Stimulated activated CD4-positive, alpha-beta T cell treated with anti-CD3 and anti-CD28 coated beads, Interleukin-15, amount 100 ng/mL, for 24 hours (primary cell): Measurements from ENCODE around the gene ABLIM1.

Experiments used
- DNase-seq: peaks from one replicate; pipeline ENCODE4 v3.0.0-alpha.2; 2020

The ABLIM1 gene

GRCh38 chr10:114645706-114646105 is 12.4 kb downstream of the ABLIM1 start:
- no peak for DNase-seq

DNA sequence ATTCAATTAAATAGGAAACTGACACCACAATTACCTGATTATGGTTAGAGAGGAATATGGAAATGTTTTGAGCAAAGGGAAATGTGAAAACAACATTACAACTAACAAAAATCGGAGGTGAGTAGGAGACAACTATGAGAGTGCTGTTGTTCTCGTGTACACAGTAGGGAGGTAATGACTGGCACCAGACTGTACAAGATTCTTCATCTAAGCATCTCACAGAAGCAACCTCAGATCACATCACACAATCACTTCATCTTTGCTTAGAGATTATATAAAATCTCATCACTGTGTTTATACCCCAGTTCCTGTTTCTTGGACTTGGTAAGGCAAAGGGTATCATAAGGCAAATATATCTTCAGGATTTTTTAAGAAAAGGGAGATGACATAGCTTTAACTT is 14.9 kb downstream of the ABLIM1 start:
- DNase-seq: no peak

- DNase-seq: no peak
Measured at GRCh38 chr10:114642729-114643128, 15.3 kb downstream of the ABLIM1 start.

DNA sequence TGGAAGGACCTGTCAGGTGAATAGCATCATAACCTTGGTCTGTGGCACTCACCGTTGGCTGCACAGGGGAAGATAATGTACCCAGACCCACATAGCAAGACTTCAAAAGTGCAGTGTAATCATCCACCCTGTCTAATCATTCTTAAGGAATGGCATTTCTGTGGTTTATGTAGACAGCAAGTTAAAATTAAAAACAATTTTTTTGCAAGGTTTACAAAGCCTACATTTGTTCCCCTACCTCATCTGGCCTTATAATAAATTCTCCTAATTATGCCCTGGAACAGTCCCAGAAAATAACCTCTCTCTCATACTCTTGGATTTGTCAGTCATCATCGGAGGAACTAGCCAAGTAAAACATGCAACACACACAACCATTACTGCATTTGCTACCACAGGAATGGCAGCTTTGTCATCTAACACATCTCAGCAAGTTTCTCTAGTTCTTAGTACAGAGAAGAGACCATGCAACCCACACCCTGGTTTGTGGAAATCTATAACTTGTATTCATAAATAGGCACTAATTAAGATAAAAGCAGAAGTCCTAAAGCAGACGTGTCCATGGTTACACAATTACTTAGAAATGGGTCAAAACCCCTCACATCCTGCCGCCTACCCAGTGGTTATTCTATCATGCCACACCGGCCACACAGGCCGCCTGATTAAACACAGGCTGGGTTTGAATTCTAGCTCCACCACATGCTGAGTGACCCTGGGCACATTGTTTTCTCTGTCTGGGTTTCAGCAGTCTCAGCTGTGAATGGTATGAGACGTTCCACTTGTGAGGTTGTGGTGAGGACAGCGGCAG is 19.1 kb downstream of the ABLIM1 start:
- no peak for DNase-seq

DNA sequence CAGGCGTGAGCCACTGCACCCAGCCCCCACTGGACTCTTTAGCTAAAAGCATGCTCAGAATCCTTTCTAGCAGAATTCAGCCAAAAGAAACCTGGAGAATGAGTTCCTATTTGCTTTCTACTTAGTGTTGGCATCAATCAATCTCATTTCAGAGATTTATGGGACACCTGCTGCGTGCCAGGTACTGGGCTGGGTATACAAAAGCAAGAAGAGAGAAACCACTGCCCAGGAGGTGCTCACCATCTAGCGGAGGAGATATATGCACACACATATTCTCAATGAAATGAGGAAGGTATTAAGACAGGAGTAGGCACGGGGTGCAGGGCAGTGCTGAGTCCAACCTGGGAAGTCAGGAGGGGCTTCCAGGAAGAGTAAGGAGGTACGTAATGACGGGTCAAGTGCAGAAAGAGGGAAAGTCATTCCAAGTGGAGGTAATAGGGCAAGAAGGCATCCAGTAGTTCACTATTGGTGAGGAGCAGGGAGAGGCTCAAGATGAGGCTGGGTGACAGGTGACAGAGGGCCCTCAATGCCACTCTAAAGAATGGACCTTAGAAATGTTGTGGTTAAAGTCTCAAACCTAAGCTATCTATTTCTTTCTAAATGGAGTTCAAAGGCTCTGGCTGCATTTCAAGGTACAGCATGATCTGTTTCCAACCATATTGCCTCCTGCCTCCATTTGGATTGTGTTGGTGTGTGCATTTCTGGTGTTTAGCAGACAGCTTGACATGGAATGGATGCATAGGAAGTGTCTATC is 22.1 kb downstream of the ABLIM1 start:
- DNase-seq: no peak

DNA sequence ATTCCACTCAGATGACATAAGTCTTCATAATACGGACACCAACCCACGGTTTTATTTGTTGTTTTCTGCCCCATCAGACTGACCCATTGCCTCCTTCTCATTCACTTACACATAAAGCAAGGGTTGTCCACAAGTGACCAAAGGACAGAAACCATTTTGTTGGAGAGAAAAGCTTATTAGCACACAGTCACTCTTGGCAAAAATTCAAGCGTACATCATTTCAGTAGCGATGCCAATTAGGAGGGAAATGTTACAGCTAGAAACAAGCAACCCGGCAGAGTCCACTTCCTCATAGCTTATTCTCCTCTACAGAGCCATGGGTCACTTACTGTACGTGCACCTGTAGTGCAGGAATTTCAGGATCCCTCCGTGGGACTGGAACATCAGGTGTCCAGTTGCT is 23.0 kb downstream of the ABLIM1 start:
- DNase-seq: no peak

DNA sequence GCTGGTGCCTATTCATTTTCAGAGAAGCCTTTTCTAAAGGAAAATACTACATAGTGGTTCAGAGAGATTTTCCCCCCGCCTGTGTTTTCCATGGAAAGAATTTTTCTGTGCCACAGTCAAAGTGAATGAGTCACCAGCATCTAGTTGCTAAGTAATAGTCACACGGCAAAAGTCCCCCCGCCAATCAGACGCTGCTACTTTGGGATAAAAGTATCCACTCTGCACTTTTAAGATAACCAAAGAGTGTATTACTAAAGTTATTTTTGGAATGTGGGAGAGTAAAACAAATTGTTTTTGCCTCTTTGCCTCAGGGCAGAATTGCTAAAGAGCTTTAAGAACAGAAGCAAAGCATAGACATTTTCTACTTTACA is 23.5 kb downstream of the ABLIM1 start:
- DNase-seq: peak; percentile 8

GRCh38 chr10:114632869-114633715 is 25.0 kb downstream of the ABLIM1 start:
- DNase-seq: no peak

DNA sequence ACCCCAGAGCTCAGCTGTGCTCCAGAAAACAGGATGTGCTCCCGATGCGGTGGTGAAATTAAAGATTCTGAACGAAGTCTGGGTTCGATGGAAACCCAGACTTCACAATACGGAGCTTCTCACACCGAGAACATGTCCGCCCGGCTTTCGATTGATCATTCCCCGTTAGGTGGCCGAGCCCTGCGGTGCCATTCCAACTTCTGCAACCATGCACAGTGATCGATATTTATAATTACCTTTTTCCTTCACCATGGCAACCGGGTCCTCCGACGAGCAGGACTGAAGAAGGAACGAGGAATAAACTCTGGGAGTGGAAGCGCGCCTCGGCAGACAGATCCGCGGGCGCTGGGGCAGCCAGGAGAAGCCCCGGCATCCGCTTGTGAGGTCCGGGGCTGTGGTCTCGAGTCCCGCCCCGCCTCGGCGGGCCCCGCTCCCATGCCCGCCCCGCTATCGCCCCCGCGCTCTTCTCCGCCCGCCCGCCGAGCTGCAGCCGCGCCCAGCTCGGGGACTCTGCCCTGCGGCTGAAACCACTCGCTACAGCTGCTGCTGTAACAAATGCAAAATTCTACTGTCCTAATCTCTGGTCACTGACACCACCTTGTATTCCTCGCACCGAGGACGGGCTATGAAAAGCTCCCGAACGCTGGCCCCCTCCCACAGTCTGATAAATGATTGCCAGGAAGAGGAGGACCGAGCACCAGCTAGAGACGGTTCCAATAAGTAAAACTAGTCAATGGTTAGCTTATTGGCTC is 26.2 kb downstream of the ABLIM1 start:
- DNase-seq: peak; percentile 58

GRCh38 chr10:114631090-114631665 is 26.9 kb downstream of the ABLIM1 start:
- DNase-seq: no peak

DNA sequence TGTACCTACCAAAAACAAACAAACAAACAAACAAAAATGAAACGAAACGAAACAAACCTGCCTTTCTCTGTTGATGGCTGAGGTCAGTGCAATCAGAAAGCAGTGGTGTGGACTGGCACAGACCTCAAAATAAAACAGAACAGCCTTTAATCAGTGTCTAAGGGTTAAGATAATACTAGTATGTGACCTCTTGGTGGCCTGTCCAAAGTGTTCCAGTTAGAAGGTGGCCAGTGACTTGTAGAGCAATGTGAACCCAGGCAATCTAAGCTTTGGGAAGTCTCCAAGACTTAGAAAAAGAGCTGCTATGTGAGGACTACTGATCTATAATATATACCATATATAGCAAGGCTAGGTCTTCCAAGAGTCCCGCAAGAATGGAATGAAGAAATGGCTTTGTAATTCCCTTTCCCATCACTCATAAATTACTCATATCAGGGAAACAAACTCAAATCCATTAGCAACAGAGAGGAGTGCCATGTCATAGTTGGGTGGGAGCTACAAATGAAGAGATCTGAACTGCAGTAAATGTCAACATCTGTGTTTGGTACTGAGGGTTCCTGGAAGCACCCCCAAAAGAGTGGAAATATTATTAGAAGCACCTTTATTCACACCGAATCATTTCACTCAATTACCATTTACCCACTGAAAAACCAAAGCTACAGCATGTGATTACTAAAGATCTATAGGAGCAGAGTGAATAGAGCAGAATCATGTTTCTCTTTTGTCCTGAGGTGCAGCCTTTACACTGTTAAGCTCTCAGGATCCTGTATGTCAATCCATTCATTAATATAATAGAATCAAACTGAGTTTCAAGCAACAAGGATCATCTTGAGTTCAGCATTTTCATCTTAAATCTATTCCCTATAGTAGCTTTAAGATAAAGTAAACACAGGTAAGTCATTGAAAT is 28.0 kb downstream of the ABLIM1 start:
- no peak for DNase-seq

DNA sequence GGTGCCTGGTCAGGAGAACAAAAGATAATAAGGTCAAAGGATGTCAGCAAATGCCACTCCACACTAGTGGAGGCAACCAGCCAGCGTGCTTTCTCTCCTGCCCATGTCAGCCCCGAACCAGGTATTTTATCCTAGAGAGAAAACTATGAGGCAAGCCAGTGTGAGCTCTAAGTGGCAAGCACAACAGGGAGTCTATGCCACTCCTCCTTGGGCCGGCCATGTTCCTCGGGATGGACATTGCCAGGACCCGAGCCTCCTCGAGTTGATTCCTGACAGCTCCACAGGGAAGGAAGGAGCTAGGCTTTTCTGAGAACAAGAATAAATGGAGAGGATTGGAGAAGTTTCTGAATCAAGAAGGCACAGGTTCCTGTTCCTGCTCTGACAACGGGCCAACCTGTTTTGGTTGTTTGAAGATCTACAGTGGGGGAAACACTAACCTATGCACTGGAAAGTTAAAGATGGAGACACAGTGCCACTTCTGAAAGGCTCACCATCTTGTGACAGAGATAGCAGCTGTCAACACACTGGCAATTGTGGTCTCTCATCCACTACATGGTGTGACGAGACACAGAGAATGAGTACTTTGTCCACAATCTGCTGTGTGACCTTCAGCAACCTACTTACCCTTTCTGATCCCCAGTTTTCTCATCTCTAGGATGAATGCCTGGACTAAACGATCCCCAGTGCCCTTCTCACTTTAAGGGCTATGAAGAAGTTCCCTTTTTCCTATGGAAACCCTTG is 28.8 kb downstream of the ABLIM1 start:
- DNase-seq: no peak

DNA sequence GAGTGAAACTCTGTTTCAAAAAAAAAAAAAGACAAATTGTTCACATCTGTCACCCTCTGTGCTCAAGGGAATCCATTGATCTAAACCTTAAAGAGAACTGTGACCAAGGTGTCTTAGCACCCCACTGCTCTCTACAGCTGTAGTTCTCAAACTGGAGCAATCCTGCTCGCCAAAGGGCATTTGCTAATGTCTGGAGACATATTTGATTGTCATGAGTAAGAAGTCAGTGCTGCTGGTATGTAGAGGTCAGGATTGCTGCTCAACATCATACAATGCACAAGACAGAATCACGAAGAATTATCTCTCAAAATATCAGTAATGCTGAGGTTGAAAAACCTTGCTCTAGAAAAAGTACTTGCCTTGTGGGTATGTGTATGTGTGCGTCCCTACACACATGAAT is 30.0 kb downstream of the ABLIM1 start:
- DNase-seq: no peak

DNA sequence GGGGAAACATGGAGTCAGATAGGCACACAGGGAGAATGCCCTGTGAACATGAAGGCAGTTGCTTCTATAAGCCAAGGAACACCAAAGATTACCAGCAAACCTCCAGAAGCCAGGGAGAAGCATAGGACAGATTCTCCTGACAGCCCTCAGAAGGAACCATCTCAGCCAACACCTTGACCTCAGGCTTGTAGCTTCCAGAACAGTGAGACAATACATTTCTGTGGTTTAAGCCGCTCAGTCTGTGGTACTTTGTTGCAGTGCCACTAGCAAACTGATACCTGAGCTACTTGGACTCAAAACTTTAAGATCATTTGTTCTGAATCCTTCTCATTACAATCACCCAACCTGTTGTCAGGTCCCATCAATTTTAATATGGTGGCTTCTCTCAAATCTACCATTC is 31.2 kb downstream of the ABLIM1 start:
- DNase-seq: no peak

DNA sequence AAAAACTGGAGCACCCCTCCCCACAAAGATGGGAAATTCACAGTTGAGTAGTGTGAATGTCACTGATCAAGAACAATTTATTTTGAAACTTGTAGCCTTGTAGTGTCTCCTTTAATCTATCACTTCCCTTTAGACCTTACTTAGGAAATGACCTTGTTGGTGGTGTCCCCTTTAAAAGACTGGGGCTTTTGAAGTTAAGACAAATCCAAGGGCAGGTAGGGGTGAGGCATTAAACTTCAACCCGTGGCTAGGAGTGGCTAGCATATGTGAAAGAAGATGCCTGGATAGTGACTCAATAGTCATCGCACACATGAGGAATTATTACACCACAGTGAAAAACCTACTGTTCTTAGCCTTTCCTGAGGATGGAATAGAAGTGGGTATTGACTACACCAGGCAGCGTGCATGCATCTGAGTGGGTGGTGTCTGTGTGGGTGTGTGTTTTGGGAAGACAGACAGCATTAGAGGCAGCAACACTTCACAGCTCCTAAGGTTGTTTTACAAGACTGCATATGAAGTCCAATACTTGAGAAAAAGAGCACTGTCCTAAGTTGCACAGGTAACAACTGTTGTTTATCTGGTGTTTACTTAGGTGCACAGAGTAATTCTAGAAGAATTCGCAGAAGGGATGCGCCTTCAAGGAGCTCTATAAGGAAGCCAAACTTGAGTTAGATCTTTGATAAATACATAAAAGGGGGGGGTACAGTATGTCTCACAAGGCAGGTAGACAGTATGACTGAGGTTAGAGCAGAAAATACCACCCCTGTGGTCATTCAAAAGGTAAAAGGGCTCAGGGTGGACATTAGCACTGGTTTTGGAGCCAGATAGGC is 32.9 kb downstream of the ABLIM1 start:
- no peak for DNase-seq

- DNase-seq: no peak
Measured at GRCh38 chr10:114624422-114624821, 33.7 kb downstream of the ABLIM1 start.

GRCh38 chr10:114623661-114624294 is 34.3 kb downstream of the ABLIM1 start:
- no peak for DNase-seq

DNA sequence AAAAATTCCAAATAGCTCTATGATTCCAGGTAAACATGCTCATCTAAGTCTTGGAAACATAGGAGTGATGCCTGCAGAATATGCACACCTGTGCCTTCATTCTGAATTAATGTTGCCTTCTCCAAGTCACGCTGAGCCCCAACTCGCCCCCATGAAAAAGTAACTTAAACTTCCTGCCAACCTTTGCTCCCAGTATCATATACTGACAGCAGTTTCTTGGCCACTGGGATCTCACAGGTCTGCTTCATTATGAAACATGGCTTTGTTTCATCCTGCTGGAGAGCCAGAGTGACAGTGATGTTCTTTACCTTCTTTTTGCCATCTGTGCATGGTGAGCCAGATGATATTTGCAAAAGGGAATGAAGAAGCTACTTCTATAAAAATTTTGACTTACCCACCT is 34.9 kb downstream of the ABLIM1 start:
- DNase-seq: no peak

DNA sequence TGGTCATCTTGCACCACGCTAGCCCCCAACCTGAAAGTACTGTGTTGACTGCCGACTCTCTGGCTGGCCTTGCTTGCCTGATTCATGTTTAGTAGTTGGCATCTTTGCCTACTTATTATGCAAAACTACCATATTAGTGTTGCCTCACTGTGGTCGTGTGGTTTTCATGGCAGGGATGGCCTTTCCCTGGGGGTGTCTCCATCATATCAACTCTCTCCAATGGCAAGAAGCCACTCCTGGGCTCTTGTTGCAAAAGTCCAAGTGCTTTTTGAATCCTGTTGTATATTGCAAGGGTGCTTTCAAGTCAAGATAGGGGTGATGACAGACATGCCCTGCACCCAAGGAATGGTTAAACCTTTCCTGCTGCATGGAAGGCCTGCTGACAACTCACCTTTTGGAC is 39.4 kb downstream of the ABLIM1 start:
- no peak for DNase-seq
